Left ventricle myocardium inferior (tissue), 1 donor: Measurements from ENCODE around the gene FBXL7. TPM values are rescaled to one million over a fixed set of nuclear protein-coding genes. Genes with fewer than 3 reads are reported as not detected.

Experiments used
- DNase-seq: peaks from one replicate; pipeline ENCODE4 v3.0.0-alpha.2; 2020
- H3K27ac ChIP-seq: fragments of 200-600 bp; replicated peaks from 2 replicates; pipeline ENCODE4 v1.8.0; 2021
- H3K27me3 ChIP-seq: fragments of 200-600 bp; 2 replicates; pipeline ENCODE4 v1.8.0; 2021; ENCODE audit warnings: low read depth
- H3K36me3 ChIP-seq: fragments of 200-600 bp; 2 replicates; pipeline ENCODE4 v1.8.0; 2021
- H3K4me1 ChIP-seq: fragments of 200-600 bp; 2 replicates; pipeline ENCODE4 v1.8.0; 2021
- H3K4me3 ChIP-seq: fragments of 200-600 bp; 2 replicates; pipeline ENCODE4 v1.8.0; 2021; ENCODE audit warnings: mild to moderate bottlenecking, moderate library complexity
- H3K9me3 ChIP-seq: fragments of 200-600 bp; replicated peaks from 2 replicates; pipeline ENCODE4 v1.8.0; 2021
- CTCF ChIP-seq: fragments of 200-600 bp; IDR thresholded peaks from 2 replicates; pipeline ENCODE4 v1.8.0; 2021; ENCODE audit warnings: antibody characterized with exemption, mild to moderate bottlenecking, borderline replicate concordance
- intact Hi-C: fragments of 100-400 bp; cut with micrococcal nuclease; formaldehyde crosslinking; loops from one replicate; pipeline ENCODE4 v1.11.0; 2022
- total RNA-seq: library from RNA; stranded (reverse); fragmentation: NEBNext Ultra II Directional; extraction: Animal tissue kit (Norgen Biotek cat#: 25700); gene quantifications from one replicate; pipeline ENCODE4 v1.2.1, GENCODE V29; 2021
- donor health status: DM: no; HTN: yes; CAD: no; lungs with severe emphysema.

FBXL7 gene
- total RNA-seq, 1 donor from 2014 or later: 27.7 TPM

GRCh38 chr5:15932066-15932465 lies 432.1 kb downstream of the FBXL7 start:
- Histone ChIP-seq H3K27me3 (no peaks in the 10 kb centered on the region), H3K4me3 (no peak overlapping the region), H3K9me3 (no peaks in the 10 kb centered on the region), H3K36me3 (peaks cover 27% of the 10 kb centered on the region), H3K27ac (no peak overlapping the region), H3K4me1 (peaks cover 6% of the 10 kb centered on the region)
- no peak for DNase-seq
- intact Hi-C loops: no loop called here
- no peak for TF ChIP-seq CTCF

- Histone ChIP-seq H3K4me1 (peaks cover 15% of the 10 kb centered on the region), H3K9me3 (no peaks in the 10 kb centered on the region), H3K36me3 (peaks cover 32% of the 10 kb centered on the region), H3K27ac (no peak overlapping the region), H3K4me3 (no peak overlapping the region), H3K27me3 (no peaks in the 10 kb centered on the region)
- no peak for DNase-seq
- TF ChIP-seq CTCF: no peak
- intact Hi-C loops: no loop called here
Measured at GRCh38 chr5:15933259-15934207, 433.6 kb downstream of the FBXL7 start.

- H3K36me3 ChIP-seq: peaks cover 50% of the 10 kb centered on the region
- no peaks in the 10 kb centered on the region for H3K9me3 ChIP-seq
- TF ChIP-seq CTCF: no peak
- DNase-seq: no peak
- peaks cover 24% of the 10 kb centered on the region for H3K4me1 ChIP-seq
- no peak overlapping the region for H3K27ac ChIP-seq
- intact Hi-C loops: no loop called here
- no peaks in the 10 kb centered on the region for H3K27me3 ChIP-seq
- no peak overlapping the region for H3K4me3 ChIP-seq
Measured at GRCh38 chr5:15936505-15937245, 436.7 kb downstream of the FBXL7 start.

GRCh38 chr5:15937708-15938107 lies 437.7 kb downstream of the FBXL7 start:
- peaks cover 18% of the 10 kb centered on the region for H3K4me1 ChIP-seq
- TF ChIP-seq CTCF: no peak
- H3K27ac ChIP-seq: no peak overlapping the region
- H3K4me3 ChIP-seq: no peak overlapping the region
- no peak for DNase-seq
- peaks cover 53% of the 10 kb centered on the region for H3K36me3 ChIP-seq
- intact Hi-C loops: no loop called here
- no peaks in the 10 kb centered on the region for H3K27me3 ChIP-seq
- H3K9me3 ChIP-seq: no peaks in the 10 kb centered on the region

- Histone ChIP-seq H3K27me3 (no peaks in the 10 kb centered on the region), H3K36me3 (peaks cover 53% of the 10 kb centered on the region), H3K4me1 (peaks cover 18% of the 10 kb centered on the region), H3K4me3 (no peak overlapping the region), H3K27ac (no peak overlapping the region), H3K9me3 (no peaks in the 10 kb centered on the region)
- TF ChIP-seq CTCF: no peak
- intact Hi-C loops: no loop called here
- no peak for DNase-seq
Measured at GRCh38 chr5:15938186-15938585, 438.2 kb downstream of the FBXL7 start.
